NCI-H69 (cell line): ENCODE measurements around the gene LNX1.
"Not testable (repeated sequence)": the region's sequence is repeated elsewhere in the genome, so short reads cannot be mapped to it uniquely, and the experiment has no call there.

Source experiments
- DNase-seq: peaks from one replicate; lab custom pipeline; 2025; lab: John Stamatoyannopoulos, UW

Gene LNX1

DNA sequence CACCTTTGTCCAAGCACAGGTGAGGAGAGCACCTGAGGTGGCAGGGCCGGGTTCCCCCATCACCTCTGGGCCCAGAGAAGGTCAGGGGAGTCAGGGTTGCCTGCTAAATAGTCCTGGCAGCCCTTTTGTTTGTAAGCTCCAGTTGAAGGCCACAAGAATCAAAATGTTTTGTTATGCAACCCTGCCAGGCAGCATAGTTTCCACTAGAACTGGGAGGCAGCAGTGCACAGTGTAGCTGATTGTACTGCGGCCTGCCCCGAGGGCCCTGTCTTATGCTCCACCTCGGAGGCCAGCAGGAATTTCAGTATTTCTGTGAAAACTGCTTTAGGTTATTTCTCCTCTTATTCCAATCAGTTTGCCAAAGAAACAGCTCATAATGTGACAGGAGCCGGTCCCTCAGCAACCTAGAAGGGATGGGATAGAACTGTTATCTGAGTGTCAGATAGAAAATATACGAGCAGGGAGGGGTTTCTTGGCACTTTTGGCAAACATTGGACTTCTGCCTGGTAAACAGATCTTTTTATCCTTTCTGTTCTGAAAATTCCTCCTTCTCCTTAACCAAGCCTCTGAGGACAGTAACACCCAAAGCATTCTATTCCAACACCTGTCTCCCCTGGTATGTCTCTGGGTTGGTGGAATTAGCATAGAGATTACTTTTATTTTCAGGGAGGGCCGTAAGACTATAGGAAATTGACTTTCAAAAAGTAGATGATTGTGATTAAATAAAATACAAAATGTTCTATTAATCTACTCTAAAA, 93.6 kb downstream of the LNX1 start:
- DNase-seq, result no peak

DNA sequence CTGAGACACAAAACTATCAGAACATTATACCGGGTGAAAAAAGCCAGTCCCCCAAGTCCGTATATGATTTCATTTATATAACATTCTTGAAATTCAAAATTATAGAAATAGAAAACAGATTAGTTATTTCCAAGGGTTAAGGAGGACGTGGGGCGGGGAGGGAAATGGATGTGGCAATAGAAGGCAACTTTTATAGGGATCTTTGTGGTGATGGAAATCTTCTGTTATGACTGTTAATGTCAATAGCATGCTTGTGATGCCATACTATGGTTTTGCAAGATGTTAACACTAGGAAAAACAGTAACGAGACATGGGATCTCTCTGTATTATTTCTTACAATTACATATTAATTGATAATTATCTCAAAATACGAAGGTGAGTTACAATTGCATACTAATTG, 96.4 kb downstream of the LNX1 start:
- DNase-seq, result no peak

DNA sequence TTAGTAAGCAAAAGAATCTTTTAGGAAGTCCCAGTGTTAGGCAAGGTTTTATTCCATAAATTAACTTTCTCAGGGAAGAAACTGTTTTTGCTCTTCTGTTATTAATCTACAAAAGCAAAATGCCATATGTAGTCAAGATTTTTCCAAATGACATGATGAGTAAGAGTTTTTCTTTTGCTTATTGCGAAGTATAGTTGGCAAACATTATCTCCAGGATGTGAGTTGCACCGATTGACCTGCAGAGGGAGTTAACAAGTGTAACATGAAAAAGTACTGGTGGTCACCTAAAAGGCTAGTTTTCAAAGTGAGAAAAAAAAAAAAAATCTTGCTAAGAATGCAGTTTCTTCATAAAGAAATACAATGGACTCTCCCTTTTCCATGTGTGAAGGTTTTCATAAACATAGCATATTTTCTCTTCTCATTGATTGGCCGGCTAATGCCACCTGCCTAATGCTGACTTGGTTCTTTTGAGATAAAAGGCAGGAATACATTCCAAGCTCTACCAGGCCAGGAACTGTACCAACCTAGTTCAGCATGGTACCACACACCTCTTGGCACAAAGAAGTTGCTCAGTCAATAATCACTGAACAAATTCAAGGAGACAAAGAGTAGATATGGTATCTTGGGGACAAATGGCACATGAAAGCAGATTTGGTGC, 100.2 kb downstream of the LNX1 start:
- DNase-seq, result peak; percentile 51

DNA sequence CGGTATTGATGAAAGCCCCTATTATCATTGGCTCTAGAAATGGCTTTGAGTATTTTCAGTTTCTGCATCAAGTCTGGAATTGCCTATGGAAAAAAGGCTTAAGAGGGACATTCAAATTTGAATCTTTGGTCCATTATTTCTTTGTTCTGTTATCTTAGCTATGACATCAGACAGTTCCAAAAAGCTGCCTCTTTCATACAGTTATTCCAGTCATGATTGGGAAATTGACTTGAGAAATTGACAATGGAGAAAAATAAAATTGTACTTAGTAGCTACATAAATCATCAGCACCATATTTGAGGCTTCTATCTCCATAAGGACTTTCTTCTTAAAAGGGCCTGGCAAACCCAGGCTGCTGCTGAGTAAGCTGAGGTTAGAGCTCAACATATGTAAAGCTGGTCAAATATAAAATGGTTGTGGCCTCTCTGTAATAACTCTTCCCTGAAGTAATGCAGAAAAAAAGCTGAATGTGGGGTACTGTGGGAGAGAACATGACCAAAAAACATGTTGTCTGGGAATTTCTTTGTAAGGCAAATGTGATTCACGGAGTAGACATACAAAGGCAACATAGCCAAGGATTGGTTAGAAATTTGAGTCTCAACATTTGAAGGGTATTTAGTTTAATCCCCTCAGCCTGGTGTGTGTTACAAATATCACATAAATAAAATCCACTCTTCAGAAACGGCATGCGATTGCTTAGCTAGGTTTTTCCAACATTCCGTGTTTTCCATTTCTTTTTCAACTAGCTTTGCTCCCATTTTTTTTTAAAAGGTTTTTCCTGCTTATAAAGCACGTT, 100.9 kb downstream of the LNX1 start:
- DNase-seq, result no peak

DNA sequence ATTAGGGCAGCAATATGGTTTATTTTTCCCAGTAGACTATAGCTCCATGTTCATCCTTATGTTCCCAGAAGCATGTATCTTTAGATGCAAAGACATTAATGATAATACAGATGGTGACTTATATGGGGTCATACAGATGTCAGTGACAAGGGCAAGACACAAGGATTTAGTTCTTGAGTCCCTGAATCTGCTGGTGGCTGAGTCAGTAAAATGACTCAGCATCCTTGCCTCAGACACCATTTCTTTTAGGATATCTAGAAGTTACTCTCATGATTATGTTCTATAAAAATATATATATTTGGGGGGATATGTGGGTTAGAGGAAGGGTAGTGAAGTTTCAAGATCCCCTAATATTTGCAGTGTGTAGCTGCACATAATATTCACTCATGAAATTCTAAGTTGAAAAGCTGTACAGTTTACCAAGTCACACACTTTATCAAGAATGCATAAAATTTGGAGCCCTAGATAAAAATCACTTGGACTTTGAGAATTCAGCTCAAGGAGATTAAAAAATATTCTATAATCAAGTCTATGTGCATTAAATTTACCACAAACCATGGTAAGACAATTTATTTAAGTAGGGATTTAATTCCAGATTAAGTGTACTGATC, 101.9 kb downstream of the LNX1 start:
- no peak for DNase-seq

DNA sequence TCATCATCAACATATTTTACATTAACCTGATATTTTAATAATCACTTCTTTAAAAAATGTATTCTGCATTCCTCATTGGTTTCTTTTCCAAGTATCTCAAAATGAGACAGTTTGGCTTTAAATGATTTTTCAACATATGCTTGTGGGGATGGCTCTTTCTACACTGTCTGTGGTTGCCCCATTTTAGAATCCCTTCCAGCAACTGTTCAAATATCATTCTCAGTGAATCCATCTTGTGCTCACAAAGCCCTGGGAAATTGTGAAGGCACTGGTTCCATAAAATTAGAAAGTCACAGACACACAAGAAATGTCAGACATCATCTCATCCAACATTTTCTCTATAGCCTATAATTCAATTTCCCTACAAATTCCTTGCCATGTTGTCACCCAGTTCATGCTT, 103.5 kb downstream of the LNX1 start:
- no peak for DNase-seq

DNA sequence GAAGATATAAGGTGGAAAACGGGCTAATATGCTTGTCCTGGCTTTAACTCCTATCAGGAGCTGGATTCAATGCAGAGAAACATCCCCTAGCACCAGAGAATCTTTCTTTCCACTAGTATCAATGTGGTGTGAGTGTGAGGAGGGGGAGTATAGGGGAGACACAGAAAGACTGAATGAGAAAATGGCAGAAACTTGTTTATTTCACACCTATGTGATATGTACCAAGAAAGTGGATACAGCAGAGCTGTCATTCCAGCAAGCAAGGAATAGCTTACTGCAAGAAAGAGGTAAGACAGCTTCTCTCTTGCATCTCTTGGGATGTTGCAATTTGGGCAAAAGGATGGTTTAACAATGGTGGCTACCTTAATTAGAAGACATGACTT, 105.6 kb downstream of the LNX1 start:
- DNase-seq, result no peak

DNA sequence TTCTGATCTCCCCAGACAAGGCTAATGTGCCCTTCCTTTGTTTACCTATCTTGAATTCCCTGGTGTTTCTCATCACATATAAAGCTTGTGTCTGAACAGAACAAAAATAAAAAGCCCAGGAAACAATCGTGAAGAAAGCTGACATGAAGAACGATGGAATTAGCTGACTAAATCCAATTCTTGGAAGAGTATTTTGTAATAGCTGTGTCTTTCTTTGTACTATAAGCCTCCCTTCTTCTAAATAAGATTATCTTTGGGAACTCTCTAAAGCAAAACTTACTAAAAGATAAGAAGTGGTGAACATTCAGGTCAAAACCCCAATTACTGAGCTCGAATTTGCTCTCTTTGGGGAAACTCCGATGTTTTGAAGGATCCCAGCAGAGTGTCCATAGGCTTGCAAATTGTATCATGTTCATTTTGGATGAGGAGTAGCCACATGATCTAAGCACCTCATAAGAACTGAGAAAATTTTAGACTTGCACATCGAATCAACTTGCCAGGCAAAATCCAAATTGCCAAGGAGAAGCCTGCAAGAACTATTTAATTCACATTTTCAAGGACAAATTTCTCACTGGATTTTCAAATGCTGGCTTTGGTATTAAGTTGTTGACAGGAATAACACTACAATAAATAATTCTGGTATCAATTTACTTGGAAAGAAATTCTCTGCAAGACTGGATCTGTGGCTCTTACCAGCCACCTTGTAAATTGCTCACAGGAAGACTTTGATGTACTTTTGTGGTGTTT, 106.2 kb downstream of the LNX1 start:
- DNase-seq, result no peak

DNA sequence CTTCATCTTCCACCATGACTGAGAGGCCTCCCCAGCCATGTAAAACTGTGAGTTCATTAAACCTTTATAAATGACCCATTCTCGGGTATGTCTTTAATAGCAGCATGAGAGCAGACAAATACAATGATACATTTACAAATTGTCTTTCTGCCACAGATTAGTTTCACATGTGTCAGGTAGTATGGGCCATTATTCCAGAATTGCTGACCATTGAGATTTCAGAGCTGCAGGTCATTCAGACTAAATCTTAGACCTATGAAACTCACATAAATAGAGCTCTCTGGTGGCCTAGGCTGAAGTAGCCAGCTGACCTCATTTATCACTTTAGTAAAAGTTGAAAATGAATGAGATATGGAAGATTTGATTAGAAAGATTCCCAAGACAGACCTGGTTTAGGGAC, 108.0 kb downstream of the LNX1 start:
- DNase-seq, result no peak

DNA sequence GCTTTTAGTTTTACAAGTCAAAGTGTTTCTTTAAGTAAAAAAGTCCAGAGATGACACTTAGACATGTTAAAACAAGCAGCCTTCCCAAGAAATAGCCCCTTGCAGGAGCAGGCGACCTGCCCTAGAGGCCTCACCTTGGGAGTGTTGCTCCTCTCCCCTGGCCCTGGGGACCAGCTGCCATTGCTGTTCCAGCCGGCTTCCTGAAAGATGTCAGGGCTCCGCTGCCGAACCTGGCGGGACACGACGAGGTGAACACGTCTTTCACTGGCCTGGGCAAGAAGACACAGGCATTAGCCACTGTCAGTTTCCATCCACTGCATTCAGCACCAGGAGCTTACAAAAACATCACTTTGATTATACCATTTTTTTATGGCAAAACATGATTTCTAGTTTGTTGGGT, 109.7 kb downstream of the LNX1 start:
- no peak for DNase-seq

DNA sequence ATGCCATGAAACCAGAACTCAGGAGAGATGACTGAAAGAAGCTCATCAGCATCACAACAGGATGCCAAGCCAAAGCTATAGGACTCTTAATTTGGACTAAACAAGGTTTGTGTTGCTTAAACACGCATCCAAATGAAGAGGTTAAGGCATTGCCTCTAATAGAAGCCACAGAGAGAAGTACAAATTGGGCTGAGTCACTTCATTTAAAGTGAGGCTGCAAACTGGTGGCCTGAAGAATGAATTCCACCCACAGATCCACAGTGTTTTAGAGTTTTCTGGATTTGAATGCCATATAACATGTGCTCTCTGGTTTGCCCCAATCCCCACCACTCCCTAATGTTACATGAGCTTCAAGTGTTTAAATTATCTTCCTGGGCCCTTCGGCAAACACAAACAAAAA, 110.4 kb downstream of the LNX1 start:
- DNase-seq, result no peak

DNA sequence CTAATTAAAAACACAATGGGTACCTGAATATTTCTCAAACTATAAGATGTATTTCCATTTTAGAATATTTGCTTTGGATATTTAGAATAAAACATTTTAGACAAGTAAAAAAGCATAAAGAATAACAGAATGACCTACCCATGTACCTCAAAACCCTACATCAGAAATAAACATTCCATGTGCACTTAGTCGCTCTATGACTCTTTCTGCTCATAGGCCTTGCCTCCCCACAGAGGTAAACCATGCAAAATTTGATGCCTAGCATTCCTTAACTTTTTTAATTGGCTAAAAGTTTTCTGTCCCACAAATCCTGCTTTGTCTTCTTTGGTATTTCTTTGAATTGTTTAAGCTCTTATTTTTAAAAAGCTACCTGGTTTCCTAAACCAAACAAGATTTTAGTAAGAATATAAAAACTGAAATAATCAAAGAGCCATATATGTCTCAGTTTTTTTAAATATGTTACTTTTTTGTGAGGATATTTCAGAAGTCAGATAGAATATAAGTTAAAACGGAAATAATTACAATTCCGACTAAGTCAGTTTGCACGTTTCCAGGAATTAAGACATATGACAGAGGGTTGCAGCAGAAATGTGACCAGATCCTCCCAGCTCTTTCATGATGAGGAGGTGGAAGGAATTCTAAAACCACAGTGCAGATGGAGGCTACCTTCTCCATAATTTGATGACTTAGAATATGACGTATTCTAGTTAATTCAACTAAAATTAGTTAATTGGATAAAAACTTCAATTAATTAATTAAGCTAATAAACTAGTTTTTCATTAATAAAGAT, 111.4 kb downstream of the LNX1 start:
- DNase-seq, result no peak

DNA sequence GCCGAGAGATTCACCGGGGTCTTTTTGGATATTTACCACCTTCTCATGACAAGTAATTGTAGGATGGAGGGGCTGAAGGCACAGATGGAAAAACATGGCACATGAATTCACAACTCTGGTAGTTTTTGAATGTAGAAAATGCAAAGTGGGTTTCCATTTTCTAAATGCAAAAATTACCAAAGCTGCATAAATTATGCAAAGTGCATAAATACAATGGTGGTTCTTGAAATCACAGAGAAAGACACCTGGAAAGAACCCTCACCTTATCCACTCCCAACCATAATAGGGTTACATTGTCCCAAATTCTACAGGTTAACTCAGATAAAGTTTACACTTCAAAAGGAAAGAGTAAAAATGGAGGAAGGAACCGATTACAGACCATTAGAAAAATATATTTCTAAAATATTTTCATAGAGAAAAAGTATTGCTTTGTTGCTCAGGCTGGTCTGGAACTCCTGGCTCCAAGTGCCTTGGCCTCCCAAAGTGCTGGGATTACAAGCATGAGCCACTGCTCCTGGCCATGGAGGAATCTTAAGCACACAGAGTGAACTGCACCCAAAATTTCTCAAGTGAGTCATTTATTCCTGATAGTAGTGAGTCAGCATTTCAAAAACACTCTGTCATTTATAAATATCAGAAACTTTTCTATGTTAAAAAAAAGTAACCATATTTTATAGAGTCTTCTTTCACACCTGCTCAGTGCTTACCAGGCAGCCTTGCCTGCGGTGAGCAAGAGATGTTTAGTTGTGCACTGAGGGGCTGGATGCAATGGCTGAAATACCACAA, 112.4 kb downstream of the LNX1 start:
- no peak for DNase-seq

DNA sequence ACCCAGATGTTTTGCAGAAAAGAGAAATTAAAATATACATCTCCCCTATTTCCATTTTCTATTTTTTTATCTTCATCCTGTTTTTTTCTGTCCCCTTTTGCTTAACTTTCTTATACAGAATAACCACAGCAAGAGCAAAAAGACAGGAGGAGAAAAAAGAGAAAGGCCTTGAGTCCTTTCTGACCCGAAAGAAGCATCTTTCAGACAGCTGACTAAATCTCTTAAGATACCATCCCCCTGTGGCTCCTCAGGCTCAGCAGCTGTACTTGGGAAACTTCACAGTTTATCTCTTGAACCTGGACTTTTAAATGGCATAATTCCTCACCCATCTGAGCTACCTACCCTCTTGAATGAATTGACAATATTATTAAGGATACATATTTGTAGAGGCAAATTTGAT, 113.7 kb downstream of the LNX1 start:
- DNase-seq, result no peak

DNA sequence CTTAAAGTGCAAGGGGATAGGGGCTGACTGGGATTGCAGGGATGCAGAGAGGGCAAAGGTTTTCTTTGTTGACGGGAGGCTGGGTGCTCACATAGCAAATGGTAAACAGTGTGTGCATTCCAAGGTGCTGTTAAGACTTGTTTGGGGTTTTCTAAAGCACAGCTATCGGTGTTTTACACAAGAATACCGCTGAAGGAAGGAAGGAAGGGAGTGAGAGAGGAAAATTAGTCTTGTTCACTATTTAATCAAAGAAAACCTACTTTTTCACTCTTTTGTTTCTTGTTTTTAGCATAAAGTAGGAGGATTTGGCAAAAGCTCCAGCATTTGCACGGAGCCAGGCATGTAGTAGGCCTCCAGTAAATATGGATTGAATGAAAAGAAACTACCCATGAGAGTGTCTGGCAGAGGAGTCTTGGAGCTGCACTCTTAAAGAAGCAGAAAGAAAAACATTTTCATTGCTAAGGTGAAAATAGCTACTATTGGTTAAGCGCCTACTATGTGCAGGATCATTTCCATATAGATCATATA, 114.2 kb downstream of the LNX1 start:
- no peak for DNase-seq

DNA sequence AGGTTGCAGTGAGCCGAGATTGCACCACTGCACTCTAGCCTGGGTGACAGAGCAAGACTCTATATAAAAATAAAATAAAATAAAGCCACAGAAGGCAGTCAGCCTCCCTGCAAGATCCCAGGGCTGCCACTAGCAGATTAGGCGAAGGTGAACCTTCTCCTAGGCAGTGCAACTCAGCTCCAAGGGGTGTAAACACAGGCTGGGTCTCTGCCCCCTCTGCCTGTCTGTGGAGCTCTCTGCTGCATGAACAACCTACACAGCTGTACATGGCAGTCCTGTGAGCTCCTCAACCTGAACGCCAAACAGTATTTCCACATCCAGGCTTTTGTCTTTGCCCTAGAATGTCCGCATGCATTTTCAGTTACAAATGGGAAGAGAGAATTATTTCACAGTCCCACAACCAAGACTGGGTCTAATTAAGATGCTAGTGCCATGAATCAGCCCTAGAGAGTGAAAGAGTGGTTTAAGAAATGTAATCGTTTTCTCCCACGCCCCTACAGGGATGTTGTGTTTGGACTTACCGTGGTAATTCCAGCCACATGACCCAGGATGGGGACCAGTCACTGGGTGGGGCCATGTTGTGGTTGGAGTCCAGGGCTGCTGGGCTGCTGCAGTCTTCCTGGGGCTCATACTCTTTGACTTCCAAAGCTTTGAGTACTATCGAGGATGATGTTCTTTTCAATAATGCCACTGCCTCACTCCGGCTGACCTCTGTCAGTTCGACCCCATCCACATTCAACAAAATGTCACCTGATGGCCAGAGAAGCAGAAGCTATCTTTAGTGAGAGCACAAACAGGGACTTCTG, 114.9 kb downstream of the LNX1 start:
- DNase-seq, result no peak

DNA sequence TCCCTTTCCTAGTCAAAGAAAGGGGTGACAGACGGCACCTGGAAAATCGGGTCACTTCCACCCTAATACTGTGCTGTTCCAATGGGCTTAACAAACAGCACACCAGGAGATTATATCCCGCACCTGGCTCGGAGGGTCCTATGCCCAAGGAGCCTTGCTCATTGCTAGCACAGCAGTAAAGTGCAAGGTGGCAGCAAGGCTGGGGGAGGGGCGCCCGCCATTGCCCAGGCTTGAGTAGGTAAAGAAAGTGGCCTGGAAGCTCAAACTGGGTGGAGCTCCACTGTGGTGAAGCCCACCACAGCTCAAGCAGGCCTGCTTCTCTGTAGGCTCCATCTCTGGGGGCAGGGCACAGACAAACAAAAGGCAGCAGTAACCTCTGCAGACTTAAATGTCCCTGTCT, 124.7 kb downstream of the LNX1 start:
- not testable (repeated sequence) for DNase-seq

DNA sequence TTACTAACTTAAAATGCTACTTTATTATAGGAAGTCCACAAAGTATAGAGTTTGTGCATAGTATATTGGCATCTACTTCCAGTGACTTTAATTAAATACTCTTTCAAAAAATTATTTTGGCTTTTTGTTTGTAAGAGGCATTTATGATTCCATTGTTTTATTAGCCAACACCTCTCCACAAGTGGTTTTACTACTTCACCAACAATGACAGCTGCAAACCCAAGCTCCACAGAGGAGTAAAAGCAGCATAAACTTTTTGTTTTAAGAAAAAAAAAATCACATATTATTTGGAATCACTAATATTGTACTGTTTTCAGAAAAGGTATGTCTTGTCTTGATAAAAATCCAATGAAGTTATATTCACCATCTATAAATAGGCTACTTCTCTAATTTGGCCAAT, 125.4 kb downstream of the LNX1 start:
- no peak for DNase-seq

DNA sequence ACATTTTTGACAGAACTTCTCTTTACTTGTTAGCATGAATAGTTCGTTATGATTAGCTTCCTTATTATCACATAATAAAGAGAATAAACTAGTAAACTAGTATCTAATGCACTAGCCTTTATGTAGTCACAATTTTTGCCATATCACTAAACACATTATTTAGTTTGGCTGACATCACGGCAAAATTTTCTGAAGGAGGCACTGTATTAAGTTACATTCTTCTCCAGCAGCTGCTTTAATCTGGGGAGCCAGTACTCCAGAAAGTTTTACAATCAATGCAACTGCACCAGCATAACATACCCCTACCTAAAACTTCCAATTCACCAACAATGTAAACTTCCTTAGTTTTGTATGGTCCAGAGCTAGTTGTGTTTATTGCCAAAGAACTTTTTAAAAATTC, 126.0 kb downstream of the LNX1 start:
- no peak for DNase-seq
